ENCODE results near the gene ATR.
"Not testable (repeated sequence)": the region's sequence is repeated elsewhere in the genome, so short reads cannot be mapped to it uniquely, and the experiment has no call there.

ATR gene

DNA sequence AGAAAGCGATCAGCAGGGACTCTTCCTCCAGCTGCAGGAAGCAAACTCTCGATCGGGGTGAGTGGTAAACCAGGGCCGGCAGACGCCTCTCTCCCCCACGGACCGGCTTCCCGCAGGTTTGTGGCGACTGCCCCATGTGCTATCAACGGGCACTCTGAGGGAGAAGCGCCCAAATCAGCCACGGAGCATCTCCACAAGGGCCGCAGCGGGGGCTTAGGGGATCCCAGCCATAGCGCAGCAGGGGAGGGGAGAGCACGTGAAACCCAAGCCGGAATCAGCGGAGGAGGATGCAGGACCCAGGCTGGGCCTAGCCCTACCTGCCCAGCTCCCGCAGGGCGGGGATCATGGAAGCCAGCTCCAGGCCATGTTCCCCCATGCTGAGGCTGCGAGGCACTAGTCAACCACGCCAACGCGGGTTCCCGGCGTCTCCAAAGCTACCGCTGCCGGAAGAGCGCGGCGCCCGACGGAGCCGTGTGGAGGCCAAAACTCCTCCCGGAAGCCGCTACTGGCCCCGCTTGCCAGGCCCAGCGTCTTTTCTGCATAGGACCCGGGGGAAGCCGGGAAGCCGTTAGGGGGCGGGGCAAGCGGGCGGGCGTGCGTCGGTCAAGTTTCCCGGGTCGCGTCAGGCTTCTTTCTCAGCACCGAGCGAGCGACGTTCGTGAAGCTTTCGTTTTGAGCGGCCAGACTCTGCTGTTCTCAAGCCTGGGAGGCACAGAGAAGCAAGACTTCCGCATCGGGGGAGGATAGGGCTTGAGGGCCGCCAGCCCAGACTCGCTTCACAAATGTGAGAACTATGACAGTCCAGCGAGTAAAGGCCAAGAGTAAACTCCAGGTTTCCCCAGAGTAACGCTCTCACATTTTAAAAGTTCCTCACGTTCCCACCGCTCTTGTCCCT lies at the start of gene ATR:
Gene ATR, minus strand, starts transcription at position 405 of the 895 bp plus-strand sequence. Its CDS starts 29 bp downstream, at position 376.
- peak; percentile 98 for DNase-seq

DNA sequence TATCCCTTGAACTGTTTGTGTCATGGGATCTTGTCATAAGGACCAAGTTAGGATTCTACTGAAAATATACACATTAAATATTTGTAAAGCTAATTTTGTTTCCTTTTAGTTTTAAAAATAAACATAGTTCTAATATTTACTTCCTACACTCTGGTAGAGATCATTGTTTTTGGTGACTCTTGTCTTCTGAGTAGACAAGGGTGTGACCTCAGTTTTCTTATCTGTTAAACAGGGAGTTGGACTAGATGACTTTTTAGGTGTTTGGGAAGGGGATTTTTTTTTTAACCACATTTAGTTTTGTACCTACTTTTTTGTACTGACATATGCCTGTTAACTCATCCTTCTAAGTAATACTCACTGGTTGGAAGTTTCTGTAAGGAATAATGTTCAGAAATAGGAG lies 48.4 kb upstream of the ATR start:
- no peak for DNase-seq

GRCh38 chr3:142625153-142625440 lies 46.6 kb upstream of the ATR start:
- no peak for DNase-seq

- no peak for DNase-seq
Measured at GRCh38 chr3:142624341-142625152, 46.0 kb upstream of the ATR start.

- no peak for DNase-seq
Measured at GRCh38 chr3:142623194-142623593, 44.7 kb upstream of the ATR start.

DNA sequence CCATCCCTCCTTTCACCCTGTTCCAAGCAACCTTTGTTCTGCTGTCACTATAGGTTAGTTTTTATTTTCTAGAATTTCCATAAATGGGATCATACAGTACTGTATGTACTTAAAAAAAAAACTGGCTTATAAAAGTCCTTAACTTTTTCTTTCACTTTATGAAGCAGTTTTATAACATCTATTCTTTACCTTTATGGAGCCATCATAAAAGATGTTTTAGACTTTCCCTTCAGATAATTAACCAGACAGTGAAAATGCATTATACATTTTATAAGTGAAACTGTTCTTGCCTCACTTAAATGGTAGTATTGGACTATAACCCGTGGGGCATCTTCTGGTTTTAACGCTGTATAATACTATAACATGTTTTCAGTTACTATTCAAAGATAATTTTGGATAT lies 43.9 kb upstream of the ATR start:
- DNase-seq, result no peak

DNA sequence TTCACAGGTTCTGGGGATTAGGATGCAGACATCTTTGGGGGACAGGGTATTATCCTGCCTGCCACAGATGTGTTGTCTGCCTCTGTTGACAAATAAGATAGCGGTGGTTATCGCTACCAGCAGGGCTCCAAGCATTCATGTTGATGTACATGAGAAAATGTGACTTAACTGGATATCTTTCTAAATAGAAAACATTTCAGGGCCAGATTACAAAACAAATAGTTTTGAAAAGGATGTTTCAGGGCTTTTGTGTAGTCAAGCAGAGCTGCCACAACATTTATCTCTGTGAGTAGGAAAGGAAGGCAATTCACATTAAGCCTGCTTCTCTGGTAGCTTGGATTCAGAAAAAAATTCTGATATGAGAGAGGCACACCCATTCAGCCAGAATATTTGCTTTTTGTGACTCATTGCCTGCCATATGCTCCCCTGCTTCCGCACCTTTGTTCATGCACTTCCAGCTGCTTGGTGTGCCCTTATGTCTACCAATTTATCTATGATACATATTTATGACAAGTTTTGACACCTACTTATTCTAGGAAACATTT lies 40.5 kb upstream of the ATR start:
- no peak for DNase-seq

DNA sequence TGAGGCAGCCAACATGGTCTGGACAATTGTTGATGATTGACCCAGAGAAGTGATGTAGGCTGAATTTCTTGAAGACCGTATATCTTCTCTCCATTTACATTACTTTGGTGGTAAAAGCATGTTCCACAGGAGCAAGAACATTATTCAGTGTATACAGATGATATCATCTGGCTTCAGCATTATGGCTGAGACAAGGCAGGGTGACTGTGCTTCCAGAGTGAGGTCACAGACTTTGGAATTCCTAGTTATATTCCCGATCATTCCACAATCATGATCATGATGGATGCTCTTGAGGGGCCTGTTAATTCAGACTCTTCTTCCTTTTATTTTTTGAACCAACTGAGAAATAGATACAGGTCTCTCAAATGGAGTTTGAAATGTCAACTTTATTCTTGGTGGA lies 36.6 kb upstream of the ATR start:
- DNase-seq, result no peak

GRCh38 chr3:142614059-142614626 lies 35.6 kb upstream of the ATR start:
- no peak for DNase-seq

GRCh38 chr3:142613491-142613890 lies 35.0 kb upstream of the ATR start:
- no peak for DNase-seq

GRCh38 chr3:142611206-142611605 lies 32.7 kb upstream of the ATR start:
- DNase-seq, result no peak

DNA sequence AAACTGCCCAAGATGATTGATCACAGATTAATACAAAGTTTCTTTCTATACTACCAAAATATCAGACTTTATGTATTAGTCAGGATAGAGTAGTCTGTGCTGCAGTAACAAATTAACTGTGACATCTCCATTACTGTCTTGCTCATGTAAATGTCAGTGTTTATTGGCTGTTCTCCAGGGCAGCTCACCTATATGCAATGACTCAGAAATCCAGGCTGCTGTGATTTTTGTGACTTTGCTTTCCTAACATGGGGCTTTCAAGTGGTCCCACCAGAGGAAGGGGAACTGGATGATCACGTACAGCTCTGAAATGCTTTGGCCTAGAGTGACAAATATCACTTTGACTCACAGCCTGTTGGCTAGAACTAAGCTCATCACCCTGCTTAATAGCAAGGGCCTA lies 30.6 kb upstream of the ATR start:
- DNase-seq, result no peak

GRCh38 chr3:142608631-142609030 lies 30.1 kb upstream of the ATR start:
- no peak for DNase-seq

- no peak for DNase-seq
Measured at GRCh38 chr3:142604940-142605339, 26.4 kb upstream of the ATR start.

DNA sequence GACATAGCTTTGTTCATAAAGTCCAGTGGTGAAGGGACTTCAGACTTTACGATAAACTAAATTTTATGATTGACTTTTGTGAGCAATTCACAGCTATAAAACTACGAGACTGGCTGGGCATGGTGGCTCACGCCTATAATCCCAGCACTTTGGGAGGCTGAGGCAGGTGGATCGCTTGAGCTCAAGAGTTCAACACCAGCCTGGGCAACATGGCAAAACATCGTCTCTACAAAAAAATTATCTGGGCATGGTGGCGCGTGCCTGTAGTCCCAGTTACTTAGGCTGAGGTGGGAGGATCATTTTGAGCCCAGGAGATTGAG lies 24.8 kb upstream of the ATR start:
- not testable (repeated sequence) for DNase-seq

DNA sequence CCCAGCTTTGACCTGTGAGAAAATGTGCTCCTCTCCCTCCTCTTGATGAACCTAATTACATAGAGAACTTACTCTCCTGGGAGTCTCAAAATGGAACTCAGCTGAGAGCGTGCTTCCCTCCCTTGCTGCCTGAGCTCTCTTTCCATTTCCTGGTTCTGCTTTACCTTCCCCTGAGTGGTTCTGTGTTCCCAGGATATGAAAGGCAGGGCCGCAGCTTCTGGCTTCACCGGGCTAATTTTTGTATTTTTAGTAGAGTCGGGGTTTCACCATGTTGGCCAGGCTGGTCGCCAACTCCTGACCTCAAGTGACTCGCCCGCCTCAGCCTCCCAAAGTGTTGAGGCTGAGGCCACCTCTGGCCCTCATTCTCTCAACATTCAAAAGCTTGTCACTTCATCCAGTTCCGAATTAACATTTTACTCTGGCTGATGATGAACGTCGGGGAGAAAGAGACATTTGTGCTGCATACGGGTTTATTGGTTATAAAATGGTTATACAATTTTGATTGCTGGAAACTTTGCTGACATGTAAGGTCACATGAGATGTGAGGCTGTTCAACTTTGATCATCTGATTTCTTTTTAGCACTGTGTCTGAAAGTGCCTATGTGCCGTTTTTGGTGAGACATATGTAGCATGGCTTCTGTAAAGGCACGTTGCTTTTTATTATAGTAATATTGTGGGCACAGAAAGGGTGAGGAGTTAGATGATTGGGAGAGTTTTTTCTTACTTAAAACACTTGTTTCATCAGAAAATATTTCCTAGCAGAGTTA lies 24.3 kb upstream of the ATR start:
- DNase-seq, result no peak

GRCh38 chr3:142601713-142602112 lies 23.2 kb upstream of the ATR start:
- DNase-seq, result no peak

DNA sequence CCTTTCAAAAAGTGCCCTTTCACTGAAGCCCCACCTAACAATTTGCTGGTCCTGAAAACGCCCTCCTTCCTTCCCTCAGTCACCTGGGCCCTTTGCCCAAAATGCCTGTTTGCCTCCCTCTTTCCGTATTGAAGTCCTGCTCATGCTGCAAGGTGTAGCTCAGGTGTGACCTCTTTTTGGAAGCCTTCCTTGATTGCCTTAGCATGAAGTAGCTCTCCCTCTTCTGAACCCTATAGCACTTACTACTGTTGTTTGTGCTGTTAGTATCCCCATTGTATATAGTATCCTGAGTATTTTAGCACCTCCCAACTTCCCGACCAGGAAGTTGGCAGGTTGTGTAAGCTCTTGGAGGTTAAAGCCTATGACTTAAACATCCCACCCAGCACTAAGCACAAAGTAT lies 19.4 kb upstream of the ATR start:
- no peak for DNase-seq

- no peak for DNase-seq
Measured at GRCh38 chr3:142596726-142597088, 18.2 kb upstream of the ATR start.

GRCh38 chr3:142595951-142596725 lies 17.6 kb upstream of the ATR start, which contains the start of gene PLS1:
Gene PLS1, plus strand, starts transcription at chr3:142596393. Its CDS starts 67,845 bp downstream, at chr3:142664238.
- DNase-seq, result peak; percentile 99

GRCh38 chr3:142595581-142595950 lies 17.0 kb upstream of the ATR start:
- no peak for DNase-seq

GRCh38 chr3:142595141-142595540 lies 16.6 kb upstream of the ATR start:
- DNase-seq, result no peak
